SH-SY5Y (cell line): ENCODE data around the gene HLCS.

ENCODE experiments used
- GATA2 ChIP-seq: IDR thresholded peaks from 2 replicates; pipeline ENCODE4 v1.6.1; 2011; ENCODE audit warnings: mild to moderate bottlenecking, low read depth, low read length
- GATA3 ChIP-seq: IDR thresholded peaks from 2 replicates; pipeline ENCODE4 v1.6.1; 2011; ENCODE audit warnings: low read depth, mild to moderate bottlenecking, low read length, moderate library complexity

- no peak for TF ChIP-seq GATA2
- TF ChIP-seq GATA3, result no peak
Observed at GRCh38 chr21:36839123-36839522, 127.3 kb downstream of the HLCS start.
